ENCODE measurements around the gene ASCL2. TPM values are rescaled to one million over a fixed set of nuclear protein-coding genes. Genes with fewer than 3 reads are reported as not detected.

The ASCL2 gene
- total RNA-seq, 2 experiments from 2014 or later, result 0.31 to 0.40 TPM

- POLR2A ChIA-PET, result no interaction called here
Measured at GRCh38 chr11:2271327-2272227, 1.2 kb upstream of the ASCL2 start.

GRCh38 chr11:2271077-2271326 is 614 bp upstream of the ASCL2 start:
- Mint-ChIP-seq H3K9me3 (no peaks in the 10 kb centered on the region), H3K4me1 (peaks cover 19% of the 10 kb centered on the region), H3K27ac (no peak overlapping the region), H3K27me3 (peaks cover 29% of the 10 kb centered on the region), H3K36me3 (ENCODE audit: low read depth) (no peaks in the 10 kb centered on the region), H3K4me3 (no peak overlapping the region)
- ChIA-PET POLR2A (no interaction called here), CTCF (interaction anchor here (1.0 kb wide), 1 partner anchor 130 kb away, joined by 3 read pairs; the partner anchor contains the start of gene TSSC4)
- peak; percentile 44 for DNase-seq

More at GRCh38 chr11:2271327-2272227, 1.2 kb upstream of the ASCL2 start:
- H3K27ac Mint-ChIP-seq, result no peak overlapping the region
- H3K4me3 Mint-ChIP-seq, result no peak overlapping the region
- H3K9me3 Mint-ChIP-seq, result no peaks in the 10 kb centered on the region
- peaks cover 32% of the 10 kb centered on the region for H3K27me3 Mint-ChIP-seq
- CTCF ChIA-PET, result interaction anchor here (1.0 kb wide), 1 partner anchor 129 kb away, joined by 3 read pairs; the partner anchor contains the start of gene TSSC4
- H3K4me1 Mint-ChIP-seq, result peaks cover 13% of the 10 kb centered on the region
- no peak for DNase-seq
- H3K36me3 Mint-ChIP-seq (ENCODE audit: low read depth), result no peaks in the 10 kb centered on the region

- Mint-ChIP-seq H3K4me1 (peaks cover 27% of the 10 kb centered on the region), H3K36me3 (ENCODE audit: low read depth) (no peaks in the 10 kb centered on the region), H3K9me3 (no peaks in the 10 kb centered on the region), H3K4me3 (no peak overlapping the region), H3K27ac (no peak overlapping the region), H3K27me3 (peaks cover 29% of the 10 kb centered on the region)
- CTCF ChIA-PET, result interaction anchor here (0.7 to 1.4 kb wide), 6 partner anchors 9 to 61 kb away, joined by 3 to 5 read pairs (median 3); no protein-coding TSS in a partner anchor
- POLR2A ChIA-PET, result no interaction called here
- DNase-seq, result peak; percentile 62
Measured at GRCh38 chr11:2269601-2270321, 627 bp downstream of the ASCL2 start.

GRCh38 chr11:2268729-2269600 is 1.4 kb downstream of the ASCL2 start:
- Mint-ChIP-seq H3K4me1 (peaks cover 27% of the 10 kb centered on the region), H3K27me3 (peaks cover 24% of the 10 kb centered on the region), H3K36me3 (ENCODE audit: low read depth) (no peaks in the 10 kb centered on the region), H3K27ac (no peak overlapping the region), H3K9me3 (no peaks in the 10 kb centered on the region), H3K4me3 (peak overlapping the region; percentile 38)
- POLR2A ChIA-PET, result no interaction called here
- peak; percentile 47 for DNase-seq
- CTCF ChIA-PET, result interaction anchor here (1.0 to 1.4 kb wide), 5 partner anchors 10 to 37 kb away, joined by 3 to 5 read pairs (median 3); no protein-coding TSS in a partner anchor

- POLR2A ChIA-PET, result no interaction called here
- DNase-seq, result no peak
Measured at GRCh38 chr11:2267851-2268728, 2.3 kb downstream of the ASCL2 start.

GRCh38 chr11:2267306-2267850 is 3.0 kb downstream of the ASCL2 start:
- Mint-ChIP-seq H3K27ac (no peak overlapping the region), H3K27me3 (peaks cover 14% of the 10 kb centered on the region), H3K4me3 (no peak overlapping the region), H3K9me3 (no peaks in the 10 kb centered on the region), H3K36me3 (ENCODE audit: low read depth) (no peaks in the 10 kb centered on the region), H3K4me1 (peaks cover 27% of the 10 kb centered on the region)
- CTCF ChIA-PET, result interaction anchor here (1.2 kb wide), 1 partner anchor 35 kb away, joined by 3 read pairs; no protein-coding TSS in a partner anchor
- POLR2A ChIA-PET, result no interaction called here
- DNase-seq, result no peak

More at GRCh38 chr11:2267851-2268728, 2.3 kb downstream of the ASCL2 start:
- CTCF ChIA-PET, result interaction anchor here (1.2 to 1.3 kb wide), 2 partner anchors 15 to 35 kb away, joined by 3 to 4 read pairs; no protein-coding TSS in a partner anchor
- Mint-ChIP-seq H3K9me3 (no peaks in the 10 kb centered on the region), H3K36me3 (ENCODE audit: low read depth) (no peaks in the 10 kb centered on the region), H3K27ac (no peak overlapping the region), H3K27me3 (peaks cover 21% of the 10 kb centered on the region), H3K4me3 (peak overlapping the region; percentile 26), H3K4me1 (peaks cover 27% of the 10 kb centered on the region)

GRCh38 chr11:2266586-2267305 is 3.6 kb downstream of the ASCL2 start:
- Mint-ChIP-seq H3K27me3 (peaks cover 11% of the 10 kb centered on the region), H3K4me3 (no peak overlapping the region), H3K36me3 (ENCODE audit: low read depth) (no peaks in the 10 kb centered on the region), H3K4me1 (peaks cover 27% of the 10 kb centered on the region), H3K9me3 (no peaks in the 10 kb centered on the region), H3K27ac (no peak overlapping the region)
- ChIA-PET POLR2A (no interaction called here), CTCF (interaction anchor here (1.2 kb wide), 1 partner anchor 36 kb away, joined by 3 read pairs; no protein-coding TSS in a partner anchor)
- DNase-seq, result no peak

- ChIA-PET POLR2A (no interaction called here), CTCF (no interaction called here)
- Mint-ChIP-seq H3K4me3 (no peak overlapping the region), H3K27me3 (peaks cover 8% of the 10 kb centered on the region), H3K9me3 (no peaks in the 10 kb centered on the region), H3K36me3 (ENCODE audit: low read depth) (no peaks in the 10 kb centered on the region), H3K27ac (peak overlapping the region; percentile 80), H3K4me1 (peaks cover 25% of the 10 kb centered on the region)
- DNase-seq, result no peak
Measured at GRCh38 chr11:2265854-2266585, 4.4 kb downstream of the ASCL2 start.

- ChIA-PET POLR2A (no interaction called here), CTCF (no interaction called here)
- Mint-ChIP-seq H3K27ac (peak overlapping the region; percentile 80), H3K9me3 (no peaks in the 10 kb centered on the region), H3K4me3 (no peak overlapping the region), H3K27me3 (peaks cover 5% of the 10 kb centered on the region), H3K36me3 (ENCODE audit: low read depth) (no peaks in the 10 kb centered on the region), H3K4me1 (peaks cover 22% of the 10 kb centered on the region)
- peak; percentile 38 for DNase-seq
Measured at GRCh38 chr11:2265396-2265795, 5.0 kb downstream of the ASCL2 start.

- no peak overlapping the region for H3K4me3 Mint-ChIP-seq
- H3K27ac Mint-ChIP-seq, result no peak overlapping the region
- DNase-seq, result no peak
- CTCF ChIA-PET, result no interaction called here
- H3K27me3 Mint-ChIP-seq, result peaks cover 4% of the 10 kb centered on the region
- no peaks in the 10 kb centered on the region for H3K36me3 Mint-ChIP-seq (ENCODE audit: low read depth)
- no peaks in the 10 kb centered on the region for H3K9me3 Mint-ChIP-seq
- POLR2A ChIA-PET, result no interaction called here
- H3K4me1 Mint-ChIP-seq, result peaks cover 22% of the 10 kb centered on the region
Measured at GRCh38 chr11:2264366-2265053, 5.9 kb downstream of the ASCL2 start.

Data from activated CD4-positive, alpha-beta T cell treated with anti-CD3 and anti-CD28 coated beads, Interleukin-2, amount 10 ng/mL, durations not matched to agents 7 days and 5 days (primary cell).